Body of pancreas (tissue), 4 donors: ENCODE measurements around the gene PPP6C. TPM values are rescaled to one million over a fixed set of nuclear protein-coding genes. Genes with fewer than 3 reads are reported as not detected.
"Not testable (repeated sequence)": the region's sequence is repeated elsewhere in the genome, so short reads cannot be mapped to it uniquely, and the experiment has no call there.

Source experiments
- ATAC-seq: fragments of 150-250 bp; one replicate; pipeline ENCODE4 v1.9.1; 2016
- DNase-seq, 4 donors: peaks; one replicate each; pipeline ENCODE4 v3.0.0-alpha.2; 2019
- H3K27ac ChIP-seq, 4 donors: fragments of 200-600 bp; sonication (generic); 1 replicate in 3 of 4; 2 replicates in 1 of 4; pipeline versions ENCODE4 v1.5.1 to v1.6.1; 2016 to 2019; ENCODE audit warnings: mild to moderate bottlenecking in 1 of 4, mixed read lengths in 1 of 4, moderate library complexity in 1 of 4
- H3K27me3 ChIP-seq, 2 donors: fragments of 200-600 bp; sonication (generic); one replicate each; pipeline ENCODE4 v1.6.0; 2016; ENCODE audit warnings: mild to moderate bottlenecking in 1 of 2
- H3K36me3 ChIP-seq, 2 donors: fragments of 200-600 bp; sonication (generic); replicated peaks in 1 of 2; 2 replicates each; pipeline ENCODE4 v1.5.1; 2016; ENCODE audit warnings: low read depth in 2 of 2; ENCODE audit not compliant: insufficient read depth in 1 of 2
- H3K4me1 ChIP-seq: fragments of 200-600 bp; sonication (generic); one replicate; pipeline ENCODE4 v1.6.0; 2016
- H3K4me3 ChIP-seq, 2 donors: fragments of 200-600 bp; sonication (generic); 1 replicate in 1 of 2; 2 replicates in 1 of 2; pipeline ENCODE4 v1.5.1; 2016 to 2019
- H3K9me3 ChIP-seq, 3 donors: fragments of 200-600 bp; sonication (generic); 1 replicate in 2 of 3; 2 replicates in 1 of 3; pipeline ENCODE4 v1.5.1; 2016
- POLR2A ChIP-seq, 3 donors: fragments of 450-650 bp; IDR thresholded peaks; one replicate each; pipeline ENCODE4 v1.6.1; 2016; ENCODE audit warnings: antibody characterized with exemption in 3 of 3, mild to moderate bottlenecking in 2 of 3
- WGBS, 2 donors: methylation state at CpG; one replicate each; pipeline ENCODE4 v1.1.5; 2017; 5-methylcytosine and 5-hydroxymethylcytosine counted together
- intact Hi-C: fragments of 100-400 bp; cut with DNase I; formaldehyde crosslinking; loops from one replicate; pipeline ENCODE4 v1.15.1; 2023
- total RNA-seq, 2 donors: library from RNA; depleted of rRNA; stranded (reverse); fragments of >200 nt; gene quantifications; one replicate each; pipeline ENCODE4 v1.1.0, GENCODE V29; 2016
- TF ChIP-seq, protein P1 (sequence below), 7 experiments: fragments of 450-650 bp in 4 of 7; fragments of 200-600 bp in 3 of 7; sonication (generic) in 3 of 7; IDR thresholded peaks; one replicate each; pipeline ENCODE4 v1.5.1; 2016 to 2019; ENCODE audit warnings: antibody characterized with exemption in 7 of 7

Gene PPP6C
- total RNA-seq, result 10 to 100 TPM; 13.8 to 19.5 TPM

- 0% methylated on average over 10 to 82 of the region's 82 CpGs for WGBS, 2 donors
- Histone ChIP-seq H3K4me3 (peak within 1 kb of the TSS; percentile 75 to 95), H3K4me1 (peaks cover 29% of the 10 kb centered on the region), H3K36me3 (no peaks in the 10 kb centered on the region), H3K9me3 (no peaks in the 10 kb centered on the region), H3K27ac (peak within 1 kb of the TSS; percentile 88 to 90 (median 89)), H3K27me3 (no peaks in the 10 kb centered on the region)
- ATAC-seq (peak; percentile 99), DNase-seq (peak; percentile 97 to 98 (median 98))
- intact Hi-C loops, result no loop called here
- TF ChIP-seq, protein P1, sequence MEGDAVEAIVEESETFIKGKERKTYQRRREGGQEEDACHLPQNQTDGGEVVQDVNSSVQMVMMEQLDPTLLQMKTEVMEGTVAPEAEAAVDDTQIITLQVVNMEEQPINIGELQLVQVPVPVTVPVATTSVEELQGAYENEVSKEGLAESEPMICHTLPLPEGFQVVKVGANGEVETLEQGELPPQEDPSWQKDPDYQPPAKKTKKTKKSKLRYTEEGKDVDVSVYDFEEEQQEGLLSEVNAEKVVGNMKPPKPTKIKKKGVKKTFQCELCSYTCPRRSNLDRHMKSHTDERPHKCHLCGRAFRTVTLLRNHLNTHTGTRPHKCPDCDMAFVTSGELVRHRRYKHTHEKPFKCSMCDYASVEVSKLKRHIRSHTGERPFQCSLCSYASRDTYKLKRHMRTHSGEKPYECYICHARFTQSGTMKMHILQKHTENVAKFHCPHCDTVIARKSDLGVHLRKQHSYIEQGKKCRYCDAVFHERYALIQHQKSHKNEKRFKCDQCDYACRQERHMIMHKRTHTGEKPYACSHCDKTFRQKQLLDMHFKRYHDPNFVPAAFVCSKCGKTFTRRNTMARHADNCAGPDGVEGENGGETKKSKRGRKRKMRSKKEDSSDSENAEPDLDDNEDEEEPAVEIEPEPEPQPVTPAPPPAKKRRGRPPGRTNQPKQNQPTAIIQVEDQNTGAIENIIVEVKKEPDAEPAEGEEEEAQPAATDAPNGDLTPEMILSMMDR (IDR thresholded peaks at IDR 0.05), result peak; percentile 52 to 90 (median 84)
- TF ChIP-seq POLR2A (IDR thresholded peaks at IDR 0.05), result peak; percentile 64 to 85 (median 82)
Measured at GRCh38 chr9:125189361-125190289, at the start of gene PPP6C. Gene PPP6C, minus strand, starts transcription at chr9:125189803. Its CDS starts 85 bp downstream, at chr9:125189718.

- no peak for DNase-seq
- H3K4me1 ChIP-seq, result peaks cover 55% of the 10 kb centered on the region
- no peaks in the 10 kb centered on the region for H3K27me3 ChIP-seq
- WGBS, 2 donors, result 27 to 61% methylated on average over 14 of the region's 14 CpGs
- no peaks in the 10 kb centered on the region for H3K9me3 ChIP-seq
- TF ChIP-seq, protein P1 (IDR thresholded peaks at IDR 0.05), result no peak
- no peak for TF ChIP-seq POLR2A (IDR thresholded peaks at IDR 0.05)
- intact Hi-C loops, result no loop called here
- H3K27ac ChIP-seq, result peak overlapping the region in 1 of 4 donors; percentile 20
- ATAC-seq, result no peak
- peaks cover 0 to 8% of the 10 kb centered on the region in 2 donors for H3K36me3 ChIP-seq
- peak overlapping the region; percentile 84 to 94 for H3K4me3 ChIP-seq
Measured at GRCh38 chr9:125238915-125239446, 49.4 kb upstream of the PPP6C start.

DNA sequence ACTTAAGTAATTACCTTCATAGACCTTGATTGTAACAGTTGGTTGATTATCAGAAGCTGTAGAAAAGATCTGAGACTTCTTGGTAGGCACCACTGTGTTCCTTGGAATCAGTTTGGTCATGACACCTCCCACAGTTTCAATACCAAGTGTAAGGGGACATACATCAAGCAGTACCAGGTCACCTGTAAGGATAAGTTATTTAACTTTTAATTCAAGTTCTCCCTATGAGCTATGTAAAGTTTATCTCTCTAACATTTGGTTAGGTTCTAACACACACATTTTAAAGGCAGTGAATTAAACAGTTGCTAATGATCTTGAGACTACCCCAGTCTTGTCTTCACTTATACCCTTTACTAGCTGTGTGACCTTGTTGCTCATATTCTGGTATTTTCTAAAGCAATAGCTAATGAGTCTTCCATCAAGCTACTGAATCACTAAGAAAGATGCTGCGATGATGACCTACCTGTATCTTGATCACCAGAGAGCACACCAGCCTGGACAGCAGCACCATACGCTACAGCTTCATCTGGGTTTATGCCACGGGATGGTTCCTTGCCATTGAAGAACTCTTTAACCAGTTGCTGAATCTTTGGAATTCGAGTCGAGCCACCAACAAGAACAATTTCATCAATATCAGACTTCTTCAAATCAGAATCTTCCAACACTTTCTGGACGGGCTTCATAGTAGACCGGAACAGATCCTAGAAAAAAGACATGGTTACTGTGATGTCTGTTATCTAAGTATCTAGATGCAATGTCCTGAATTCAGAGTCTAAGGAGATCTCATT is 48.7 kb upstream of the PPP6C start:
- no peak for DNase-seq
- H3K27me3 ChIP-seq, result no peaks in the 10 kb centered on the region
- H3K27ac ChIP-seq, result peak overlapping the region in 1 of 4 donors; percentile 1
- WGBS, 2 donors, result 31 to 34% methylated on average over 7 of the region's 7 CpGs
- H3K4me1 ChIP-seq, result peaks cover 55% of the 10 kb centered on the region
- no peak for ATAC-seq
- peaks cover 0 to 8% of the 10 kb centered on the region in 2 donors for H3K36me3 ChIP-seq
- peak overlapping the region; percentile 84 to 94 for H3K4me3 ChIP-seq
- H3K9me3 ChIP-seq, result no peaks in the 10 kb centered on the region
- TF ChIP-seq, protein P1 (IDR thresholded peaks at IDR 0.05), result no peak
- TF ChIP-seq POLR2A (IDR thresholded peaks at IDR 0.05), result no peak
- intact Hi-C loops, result no loop called here

GRCh38 chr9:125236520-125237159 is 47.0 kb upstream of the PPP6C start:
- H3K4me3 ChIP-seq, intact Hi-C loops, H3K27ac ChIP-seq, H3K36me3 ChIP-seq, H3K27me3 ChIP-seq, DNase-seq, ATAC-seq, H3K9me3 ChIP-seq: not testable (repeated sequence)
- H3K4me1 ChIP-seq, result peaks cover 47% of the 10 kb centered on the region
- WGBS, 2 donors, result 26 to 31% methylated on average over 5 of the region's 5 CpGs
